ENCODE data around the gene CREB3L2. TPM values are rescaled to one million over a fixed set of nuclear protein-coding genes. Genes with fewer than 3 reads are reported as not detected.

Gene CREB3L2
- total and polyA plus RNA-seq, 10 of the 15 experiments (the other 5 are each of a cell fraction or from before 2014, with no cell fraction given): 6.4 to 67.1 (median 26.2) TPM

GRCh38 chr7:137956591-137956990, 45.3 kb downstream of the CREB3L2 start (continued):
- TF ChIP-seq RAD51 (IDR thresholded peaks at IDR 0.05) (no peak), STAT3 (IDR thresholded peaks at IDR 0.05; ENCODE audit: low read depth, low read length) (no peak), NR2F1 (conservative IDR thresholded peaks at IDR 0.05) (no peak), MLLT1 (IDR thresholded peaks at IDR 0.05) (no peak), TARDBP (IDR thresholded peaks at IDR 0.05; ENCODE audit: borderline replicate concordance) (no peak), SP1 (IDR thresholded peaks at IDR 0.05; ENCODE audit: low read depth, low read length) (no peak), LARP7 (IDR thresholded peaks at IDR 0.05) (no peak), ETV6 (conservative IDR thresholded peaks at IDR 0.05 in 1 of 2, IDR thresholded peaks at IDR 0.05 in 1 of 2; ENCODE audit: borderline replicate concordance in 1 of 2, low read depth in 1 of 2) (no peak)

- ATAC-seq: no peak
- ChIA-PET SMC1A (ENCODE audit: uncharacterized antibody, unreplicated experiment) (interaction anchor here (1.0 to 2.2 kb wide), 7 partner anchors 12 to 52 kb away, joined by 3 to 11 read pairs (median 4); no protein-coding TSS in a partner anchor), RAD21 (ENCODE audit: unreplicated experiment) (no interaction called here), CTCF (interaction anchor here (1.5 kb wide), 2 partner anchors 11 to 52 kb away, joined by 3 to 5 read pairs; no protein-coding TSS in a partner anchor), POLR2A (interaction anchor here (0.6 to 1.0 kb wide), 3 partner anchors 19 to 80 kb away, joined by 3 to 5 read pairs (median 3); partner anchors contain the start of gene CREB3L2)
- H3K4me2 ChIP-seq (ENCODE audit: control insufficient read depth, insufficient read depth): no peak overlapping the region
- no peaks in the 10 kb centered on the region for H3K27me3 ChIP-seq (replicated peaks in 1 of 2; ENCODE audit: control insufficient read depth in 2 of 2, insufficient read depth in 2 of 2, low read length in 1 of 2)
- FAIRE-seq: no peak
- H3K36me3 ChIP-seq (ENCODE audit: control insufficient read depth in 2 of 2, insufficient read depth in 2 of 2, low read length in 1 of 2): peaks cover 3 to 36% of the 10 kb centered on the region in 2 experiments
- H3K4me1 ChIP-seq (ENCODE audit: control insufficient read depth, insufficient read depth, low read length): peaks cover 30% of the 10 kb centered on the region
- in situ Hi-C loops (cut with MboI) (no loop called here), intact Hi-C loops (cut with micrococcal nuclease; ENCODE audit: unreplicated experiment) (no loop called here)
- H4K20me1 ChIP-seq (ENCODE audit: control insufficient read depth, insufficient read depth): no peaks in the 10 kb centered on the region
- BruUV-seq (replicated peaks): no TSS peak
- TF ChIP-seq EP300 (IDR thresholded peaks at IDR 0.05; ENCODE audit: borderline replicate concordance in 1 of 2, control insufficient read depth in 1 of 2, low read depth in 2 of 2, low read length in 2 of 2): no peak
- no peak for TF ChIP-seq ZNF217 (IDR thresholded peaks at IDR 0.05)
- no peak for TF ChIP-seq SP1 (IDR thresholded peaks at IDR 0.05; ENCODE audit: low read depth, low read length)
- TF ChIP-seq MLLT1 (IDR thresholded peaks at IDR 0.05): no peak
- TF ChIP-seq CHD1 (IDR thresholded peaks at IDR 0.05; ENCODE audit: low read depth, low read length): no peak
- TF ChIP-seq BACH1 (IDR thresholded peaks at IDR 0.05; ENCODE audit: borderline replicate concordance): no peak
- TF ChIP-seq HDGF (IDR thresholded peaks at IDR 0.05): no peak
- no peak for TF ChIP-seq ELK1 (IDR thresholded peaks at IDR 0.05; ENCODE audit: low read depth, low read length)
- TF ChIP-seq ZNF24 (IDR thresholded peaks at IDR 0.05): no peak
- no peak for TF ChIP-seq JUNB (IDR thresholded peaks at IDR 0.05)
- no peak overlapping the region for H2AFZ ChIP-seq (ENCODE audit: control insufficient read depth, low read depth, low read length)
- 96% methylated on average over 5 of the region's 5 CpGs for WGBS (ENCODE audit: insufficient coverage, insufficient replicate concordance, low lambda C conversion rate, missing lambda C conversion rate)
- H3K79me2 ChIP-seq (ENCODE audit: control insufficient read depth, insufficient read depth, low read length): peaks cover 85% of the 10 kb centered on the region
- no peaks in the 10 kb centered on the region for H3K9me3 ChIP-seq (replicated peaks; ENCODE audit: control insufficient read depth, insufficient read depth, low read length)
- no peak overlapping the region for H3K27ac ChIP-seq (ENCODE audit: control insufficient read depth, insufficient read depth)
- no peak overlapping the region for H3K4me3 ChIP-seq
- H3K9ac ChIP-seq (ENCODE audit: control insufficient read depth, insufficient read depth, low read length): no peak overlapping the region
- no peak for DNase-seq (ENCODE audit: low read depth, low spot score)
These were observed 45.7 kb downstream of the CREB3L2 start for GRCh38 chr7:137956183-137956582.

All from GM12878 (cell line).